Measurements from ENCODE around the gene HAPLN2.
"Not testable (repeated sequence)": the region's sequence is repeated elsewhere in the genome, so short reads cannot be mapped to it uniquely, and the experiment has no call there.

HAPLN2 gene

GRCh38 chr1:156583821-156584622 is 35.2 kb upstream of the HAPLN2 start:
- Histone ChIP-seq H3K27me3 (no peaks in the 10 kb centered on the region), H3K36me3 (no peaks in the 10 kb centered on the region), H3K9me3 (no peaks in the 10 kb centered on the region), H3K27ac (no peak overlapping the region), H3K4me1 (ENCODE audit: control insufficient read depth in 1 of 2, insufficient read depth in 1 of 2, low read depth in 1 of 2, low read length in 1 of 2) (no peaks in the 10 kb centered on the region), H3K4me3 (ENCODE audit: low read depth in 1 of 2, low read length in 1 of 2) (no peak overlapping the region)
- peak; percentile 85 for TF ChIP-seq CTCF (IDR thresholded peaks at IDR 0.05)

- no peak overlapping the region for H3K27ac ChIP-seq
- H3K4me3 ChIP-seq (ENCODE audit: low read depth in 1 of 2, low read length in 1 of 2) = no peak overlapping the region
- H3K9me3 ChIP-seq = no peaks in the 10 kb centered on the region
- H3K27me3 ChIP-seq = no peaks in the 10 kb centered on the region
- H3K4me1 ChIP-seq (ENCODE audit: control insufficient read depth in 1 of 2, insufficient read depth in 1 of 2, low read depth in 1 of 2, low read length in 1 of 2) = no peaks in the 10 kb centered on the region
- H3K36me3 ChIP-seq = no peaks in the 10 kb centered on the region
- no peak for TF ChIP-seq CTCF (IDR thresholded peaks at IDR 0.05)
Measured at GRCh38 chr1:156584813-156585212, 34.4 kb upstream of the HAPLN2 start.

- Histone ChIP-seq H3K27me3 (no peaks in the 10 kb centered on the region), H3K4me3 (ENCODE audit: low read depth in 1 of 2, low read length in 1 of 2) (no peak overlapping the region), H3K27ac (no peak overlapping the region), H3K36me3 (no peaks in the 10 kb centered on the region), H3K9me3 (no peaks in the 10 kb centered on the region), H3K4me1 (ENCODE audit: control insufficient read depth in 1 of 2, insufficient read depth in 1 of 2, low read depth in 1 of 2, low read length in 1 of 2) (peaks cover 4 to 5% of the 10 kb centered on the region in 2 experiments)
- no peak for TF ChIP-seq CTCF (IDR thresholded peaks at IDR 0.05)
Measured at GRCh38 chr1:156586323-156586722, 32.9 kb upstream of the HAPLN2 start.

GRCh38 chr1:156586892-156587477 is 32.2 kb upstream of the HAPLN2 start:
- no peak for TF ChIP-seq CTCF (IDR thresholded peaks at IDR 0.05)
- Histone ChIP-seq H3K9me3 (no peaks in the 10 kb centered on the region), H3K27ac (no peak overlapping the region), H3K36me3 (no peaks in the 10 kb centered on the region), H3K27me3 (no peaks in the 10 kb centered on the region), H3K4me1 (ENCODE audit: control insufficient read depth in 1 of 2, insufficient read depth in 1 of 2, low read depth in 1 of 2, low read length in 1 of 2) (peaks cover 8% of the 10 kb centered on the region in 2 experiments), H3K4me3 (ENCODE audit: low read depth in 1 of 2, low read length in 1 of 2) (no peak overlapping the region)

GRCh38 chr1:156587927-156588326 is 31.3 kb upstream of the HAPLN2 start:
- not testable (repeated sequence) for H3K36me3 ChIP-seq; H3K9me3 ChIP-seq; H3K27me3 ChIP-seq; H3K4me3 ChIP-seq (ENCODE audit: low read depth in 1 of 2, low read length in 1 of 2); H3K27ac ChIP-seq
- peaks cover 11 to 12% of the 10 kb centered on the region in 2 experiments for H3K4me1 ChIP-seq (ENCODE audit: control insufficient read depth in 1 of 2, insufficient read depth in 1 of 2, low read depth in 1 of 2, low read length in 1 of 2)

GRCh38 chr1:156589546-156589945 is 29.7 kb upstream of the HAPLN2 start:
- no peaks in the 10 kb centered on the region for H3K9me3 ChIP-seq
- H3K4me1 ChIP-seq (ENCODE audit: control insufficient read depth in 1 of 2, insufficient read depth in 1 of 2, low read depth in 1 of 2, low read length in 1 of 2) = peaks cover 11 to 12% of the 10 kb centered on the region in 2 experiments
- no peak overlapping the region for H3K27ac ChIP-seq
- no peak for TF ChIP-seq CTCF (IDR thresholded peaks at IDR 0.05)
- H3K4me3 ChIP-seq (ENCODE audit: low read depth in 1 of 2, low read length in 1 of 2) = no peak overlapping the region
- no peaks in the 10 kb centered on the region for H3K27me3 ChIP-seq
- H3K36me3 ChIP-seq = no peaks in the 10 kb centered on the region
